Suppressor macrophage (primary cell): ENCODE results near the gene PRR23E.

Experiments
- DNase-seq, 4 experiments: peaks; one replicate each; pipeline ENCODE4 v3.0.0-alpha.2; 2020 to 2022
- total RNA-seq, 17 experiments: gene quantifications; one replicate each; lab custom pipeline; 2026; ENCODE audit warnings: mixed read lengths in 6 of 17, inconsistent platforms in 3 of 17; lab: John Stamatoyannopoulos, UW

The PRR23E gene
- 0 to 0.77 (median 0) reads per million in 17 experiments for total RNA-seq

GRCh38 chr3:127192576-127193232, at the start of gene PRR23E:
Gene PRR23E (plus strand): TSS chr3:127193131. CDS start chr3:127196686, 3,555 bp downstream.
- DNase-seq, result no peak

- DNase-seq, result no peak
These were observed 49.8 kb upstream of the PRR23E start for GRCh38 chr3:127143172-127143571.

- DNase-seq, result no peak
These were observed 48.3 kb upstream of the PRR23E start for GRCh38 chr3:127144631-127145030.

- no peak for DNase-seq
These were observed 47.7 kb upstream of the PRR23E start for GRCh38 chr3:127145266-127145665.

GRCh38 chr3:127147291-127147885, 45.5 kb upstream of the PRR23E start:
- no peak for DNase-seq

GRCh38 chr3:127149621-127150310, 43.2 kb upstream of the PRR23E start:
- no peak for DNase-seq

- DNase-seq, result no peak
These were observed 42.2 kb upstream of the PRR23E start for GRCh38 chr3:127150513-127151250.

- DNase-seq, result no peak
These were observed 41.7 kb upstream of the PRR23E start for GRCh38 chr3:127151251-127151564.

GRCh38 chr3:127151992-127152650, 40.8 kb upstream of the PRR23E start:
- DNase-seq, result no peak

- DNase-seq, result no peak
These were observed 40.0 kb upstream of the PRR23E start for GRCh38 chr3:127152684-127153505.

- DNase-seq, result no peak
These were observed 39.5 kb upstream of the PRR23E start for GRCh38 chr3:127153506-127153815.

GRCh38 chr3:127156338-127157050, 36.4 kb upstream of the PRR23E start:
- no peak for DNase-seq

GRCh38 chr3:127157171-127157828, 35.6 kb upstream of the PRR23E start:
- no peak for DNase-seq

- peak; percentile 3 to 48 (median 22) for DNase-seq
These were observed 34.2 kb upstream of the PRR23E start for GRCh38 chr3:127158614-127159229.

- DNase-seq, result no peak
These were observed 33.4 kb upstream of the PRR23E start for GRCh38 chr3:127159543-127159942.

GRCh38 chr3:127161236-127161635, 31.7 kb upstream of the PRR23E start:
- DNase-seq, result no peak

GRCh38 chr3:127161973-127162579, 30.9 kb upstream of the PRR23E start:
- no peak for DNase-seq

GRCh38 chr3:127162947-127163645, 29.8 kb upstream of the PRR23E start:
- peak in 2 of 4 experiments; percentile 4 to 10 for DNase-seq

- DNase-seq, result no peak
These were observed 28.3 kb upstream of the PRR23E start for GRCh38 chr3:127164615-127165014.
